ENCODE measurements around the gene DCLK1.

Gene DCLK1

DNA sequence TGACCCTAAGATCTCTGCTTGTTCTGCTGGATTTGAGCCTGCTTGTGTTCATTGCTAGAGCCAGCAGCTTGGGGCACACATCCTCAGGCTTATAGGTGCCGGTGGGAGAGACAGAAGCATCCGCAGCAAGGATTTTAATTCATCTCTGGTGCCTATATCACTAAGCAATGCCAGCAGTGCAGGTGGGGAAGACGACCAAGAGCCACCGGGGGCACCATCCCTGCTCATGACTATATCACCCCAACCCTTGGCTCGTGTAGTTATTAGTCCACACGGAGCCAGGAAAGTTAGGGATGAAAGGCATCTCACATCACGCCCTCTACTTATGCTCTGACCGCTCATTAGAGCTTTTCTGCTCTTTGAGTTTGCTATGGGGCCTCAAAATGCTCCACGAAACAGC is 298.2 kb downstream of the DCLK1 start:
- no peak for DNase-seq (ENCODE audit: low read depth in 2 of 2)

DNA sequence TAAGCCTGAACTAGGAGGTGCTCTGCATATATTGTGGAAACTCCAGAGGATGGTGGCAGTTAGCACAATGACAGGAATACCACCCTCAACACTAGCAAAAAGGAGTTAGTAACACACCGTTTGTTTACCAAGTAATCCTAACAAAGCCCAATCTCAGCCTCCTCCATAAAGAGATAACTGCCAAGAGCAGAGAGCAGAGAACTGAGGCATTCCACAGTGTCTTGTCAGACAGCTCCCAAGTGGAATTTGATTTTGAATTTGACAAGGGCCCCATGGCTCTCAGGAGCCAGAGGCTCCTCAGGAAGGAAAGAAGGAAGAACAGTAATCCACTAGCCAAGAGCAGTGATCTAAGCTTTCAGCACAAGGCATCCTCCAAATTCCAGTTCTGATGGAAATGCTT is 298.6 kb downstream of the DCLK1 start:
- DNase-seq (ENCODE audit: low read depth in 2 of 2) = no peak

DNA sequence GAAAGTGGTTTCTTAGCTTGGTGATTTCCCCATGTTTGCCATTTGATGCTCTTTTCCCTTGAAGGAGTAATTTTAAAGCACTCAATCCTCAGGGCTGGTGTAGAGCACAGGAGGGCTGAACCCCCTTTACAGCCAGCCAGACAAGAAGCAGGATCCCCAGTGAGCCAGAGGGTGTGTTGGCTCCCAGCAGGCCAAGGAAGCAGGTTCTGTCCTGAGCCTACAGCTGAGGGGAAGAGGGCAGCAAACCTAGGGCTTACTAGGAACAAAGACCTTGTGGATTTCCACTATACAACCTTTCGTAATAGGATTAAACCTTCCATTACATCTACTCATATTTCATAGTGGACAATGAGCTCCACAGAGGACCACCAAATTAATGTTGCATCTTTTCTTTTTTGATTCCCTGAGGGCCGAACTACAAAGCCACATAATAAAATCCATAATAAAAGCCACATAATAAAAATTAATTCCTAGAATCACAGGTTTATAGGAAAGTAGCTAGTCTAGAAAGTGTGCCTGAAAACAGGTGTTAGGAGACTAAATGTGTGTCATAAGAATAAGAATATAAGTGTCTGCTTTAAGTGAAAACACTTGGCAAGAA is 300.2 kb downstream of the DCLK1 start:
- no peak for DNase-seq (ENCODE audit: low read depth in 2 of 2)

DNA sequence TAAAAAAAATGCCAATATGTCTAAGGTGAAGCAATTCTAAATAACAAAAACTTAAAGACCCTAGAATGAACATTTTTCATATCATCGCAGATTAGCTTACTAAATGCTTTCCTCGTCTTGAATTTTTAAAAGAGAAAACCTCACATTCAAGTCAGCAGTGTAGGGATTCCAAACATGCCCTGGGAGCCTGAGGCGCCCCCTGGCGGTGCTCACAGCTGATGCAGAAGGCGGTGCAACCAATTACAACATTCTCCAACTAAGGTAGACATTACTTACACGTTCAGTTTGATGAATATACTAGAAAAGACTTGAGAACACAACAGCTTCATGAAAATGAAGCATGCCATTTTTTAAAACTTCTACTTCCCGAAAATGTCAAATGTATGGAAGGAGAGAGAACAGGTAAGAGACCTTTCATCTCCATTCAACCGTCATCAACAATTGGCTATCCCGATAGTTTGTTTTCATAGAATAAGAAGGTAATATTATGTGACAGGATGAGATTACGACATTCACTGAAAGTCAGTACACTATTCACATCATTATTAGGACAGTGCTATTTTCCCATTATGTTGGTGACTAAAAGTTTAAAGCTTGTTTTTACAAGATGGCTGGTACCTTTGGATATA is 304.4 kb downstream of the DCLK1 start:
- DNase-seq (ENCODE audit: low read depth in 2 of 2) = no peak

DNA sequence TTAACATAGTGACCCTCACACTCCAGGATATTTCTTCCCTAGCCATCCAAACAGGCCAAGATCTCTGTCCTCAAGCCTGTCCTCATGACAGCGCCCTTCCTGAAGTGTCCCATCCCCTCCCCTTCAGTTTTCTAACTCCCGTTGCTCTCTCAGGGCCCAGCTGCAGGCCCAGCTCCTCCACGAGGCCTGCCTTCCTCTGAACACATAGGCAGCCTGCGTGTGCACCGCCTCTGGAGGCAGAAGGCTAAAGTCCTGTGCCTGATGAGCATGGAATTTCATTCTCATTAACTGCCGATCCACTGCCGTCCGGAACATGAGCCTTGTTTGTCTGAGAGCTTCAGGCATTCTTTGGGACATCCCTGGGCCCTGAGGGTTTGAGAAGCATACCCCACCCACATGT is 306.4 kb downstream of the DCLK1 start:
- DNase-seq (ENCODE audit: low read depth in 2 of 2) = no peak

DNA sequence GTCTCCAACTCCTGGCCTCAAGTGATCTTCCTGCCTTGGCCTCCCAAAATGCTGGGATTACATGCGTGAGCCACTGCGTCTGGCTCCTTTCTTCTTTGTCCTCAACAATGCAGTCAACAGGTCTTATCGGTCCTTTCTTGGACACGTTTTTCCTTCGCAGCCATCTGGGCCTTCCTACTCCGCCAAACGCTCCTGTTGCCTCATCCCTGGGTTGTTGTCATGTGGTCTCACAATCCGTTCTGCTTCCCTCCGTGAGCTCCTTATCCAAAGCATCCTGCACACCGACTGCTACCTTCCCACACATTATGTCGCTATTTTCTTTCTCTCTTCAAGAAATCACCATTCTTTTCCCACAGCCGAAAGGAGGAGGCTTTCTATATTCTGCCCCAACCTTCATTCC is 306.8 kb downstream of the DCLK1 start:
- DNase-seq (ENCODE audit: low read depth in 2 of 2) = no peak

DNA sequence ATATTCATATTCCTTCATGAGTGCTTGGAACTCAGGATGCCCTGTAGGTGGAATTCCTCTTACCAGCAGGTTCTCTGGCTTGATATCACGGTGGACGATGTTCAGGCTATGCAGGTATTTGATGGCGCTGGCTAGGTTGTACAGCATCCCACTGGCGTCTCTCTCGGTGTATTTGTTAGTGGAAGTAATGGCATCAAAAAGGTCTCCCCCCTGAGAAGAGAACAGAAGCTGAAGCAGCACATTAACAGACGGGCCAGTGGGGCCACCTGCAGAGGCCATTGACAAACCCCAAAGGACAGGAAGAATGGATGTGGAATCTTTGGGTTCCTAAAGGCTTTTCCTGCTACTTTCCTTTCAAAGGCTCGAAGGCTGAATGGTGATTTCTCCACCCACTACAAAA is 308.5 kb downstream of the DCLK1 start:
- no peak for DNase-seq (ENCODE audit: low read depth in 2 of 2)

DNA sequence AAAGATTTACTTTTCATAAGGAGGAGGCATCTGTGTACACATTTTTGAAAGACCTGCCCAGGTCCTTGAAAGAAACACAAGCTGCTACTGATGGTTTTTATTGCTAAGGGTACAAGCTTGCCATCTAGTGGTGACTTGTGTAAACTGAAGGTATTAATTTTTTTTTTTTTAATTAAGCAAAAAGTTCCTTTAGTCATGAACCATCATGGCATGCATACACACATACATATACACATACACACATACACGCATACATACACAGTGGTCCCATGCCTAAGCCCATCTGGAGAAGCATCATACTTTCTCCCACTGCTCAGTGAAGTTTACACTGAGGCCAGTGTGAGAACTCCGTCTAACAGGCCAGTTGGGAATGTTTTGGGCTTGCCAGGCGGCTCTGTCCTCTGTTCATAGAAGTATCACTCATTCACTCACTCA is 312.5 kb downstream of the DCLK1 start:
- no peak for DNase-seq (ENCODE audit: low read depth in 2 of 2)

DNA sequence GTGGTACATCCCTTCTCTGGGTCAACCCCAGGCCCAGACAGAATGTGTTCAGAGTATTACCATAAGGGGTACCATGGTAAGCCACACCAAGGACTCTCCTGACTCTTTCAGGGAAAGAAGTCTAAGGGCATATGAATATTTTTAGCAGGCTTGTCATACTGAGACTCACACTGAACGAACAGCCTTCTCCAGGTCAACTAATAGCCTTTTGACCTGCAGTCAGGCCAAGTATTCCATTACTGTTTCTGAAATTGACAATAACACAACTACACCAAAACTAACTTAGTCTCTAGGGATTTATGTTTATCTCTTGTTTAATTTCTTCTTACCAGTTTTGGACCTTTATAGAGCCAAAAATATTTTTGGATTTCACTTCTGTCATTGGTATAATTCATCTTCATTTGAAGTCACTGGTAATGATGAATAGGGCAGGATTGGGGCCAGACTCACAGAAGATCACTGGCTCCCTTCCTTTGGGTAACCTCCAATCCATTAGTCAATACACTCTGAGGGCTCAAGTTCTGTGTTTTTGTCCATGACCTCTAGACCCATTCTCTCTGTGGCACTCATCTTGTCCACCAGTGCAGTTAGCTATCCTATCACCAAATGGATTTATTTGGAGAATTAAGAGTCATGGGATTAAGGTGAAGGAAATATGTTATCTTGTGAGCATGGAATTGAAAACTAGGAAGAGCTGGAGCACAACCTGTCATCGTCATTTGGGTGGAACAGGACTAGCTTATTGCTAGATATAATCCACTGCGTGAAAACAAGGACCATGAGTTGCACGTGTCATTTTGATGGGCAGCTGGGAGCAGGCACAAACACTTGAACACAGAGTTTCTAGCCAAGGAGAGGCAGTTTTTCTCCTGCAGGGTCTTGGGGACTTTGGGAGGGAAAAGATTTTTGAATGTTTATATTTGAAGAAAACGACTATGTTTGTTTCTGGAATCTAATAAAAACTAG is 313.3 kb downstream of the DCLK1 start:
- no peak for DNase-seq (ENCODE audit: low read depth in 2 of 2)

DNA sequence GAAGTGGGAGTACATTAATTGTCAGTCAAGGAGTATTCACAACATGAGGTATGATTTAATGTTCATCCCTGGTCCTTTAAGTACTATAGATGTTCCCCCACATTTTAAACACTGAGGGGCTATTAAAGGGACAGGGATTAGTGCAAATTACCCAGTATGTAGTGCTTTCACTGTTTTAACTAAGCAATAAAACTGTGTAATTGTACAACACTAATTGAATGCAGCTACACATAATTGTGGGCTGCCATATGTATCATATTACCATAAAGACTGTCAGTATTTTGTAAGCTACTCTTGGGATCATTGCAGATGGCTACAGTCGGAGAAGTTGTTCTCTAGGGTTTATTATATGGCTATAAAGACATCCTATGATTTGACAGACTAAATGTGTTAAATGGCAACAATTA is 316.6 kb downstream of the DCLK1 start:
- DNase-seq (ENCODE audit: low read depth in 2 of 2) = no peak

DNA sequence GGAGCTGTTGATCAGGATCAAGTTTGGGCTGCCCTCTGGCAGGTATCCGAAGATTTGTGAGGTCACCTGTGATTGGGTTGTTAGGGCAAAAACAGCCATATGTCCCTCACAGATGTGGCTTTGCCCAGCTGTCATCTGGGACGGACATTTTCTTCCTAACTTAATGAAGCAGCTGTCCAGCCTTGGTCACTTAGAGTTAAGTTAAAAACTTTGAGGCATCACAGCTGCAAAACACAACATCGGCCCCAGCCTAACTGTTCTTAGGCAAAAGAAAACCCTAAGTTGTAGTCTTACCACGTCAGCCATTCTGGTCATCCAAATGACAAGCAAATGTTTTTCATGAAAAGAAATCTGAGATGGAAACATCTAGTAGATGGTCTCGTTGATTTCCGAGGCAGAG is 318.4 kb downstream of the DCLK1 start:
- DNase-seq (ENCODE audit: low read depth in 2 of 2) = no peak

DNA sequence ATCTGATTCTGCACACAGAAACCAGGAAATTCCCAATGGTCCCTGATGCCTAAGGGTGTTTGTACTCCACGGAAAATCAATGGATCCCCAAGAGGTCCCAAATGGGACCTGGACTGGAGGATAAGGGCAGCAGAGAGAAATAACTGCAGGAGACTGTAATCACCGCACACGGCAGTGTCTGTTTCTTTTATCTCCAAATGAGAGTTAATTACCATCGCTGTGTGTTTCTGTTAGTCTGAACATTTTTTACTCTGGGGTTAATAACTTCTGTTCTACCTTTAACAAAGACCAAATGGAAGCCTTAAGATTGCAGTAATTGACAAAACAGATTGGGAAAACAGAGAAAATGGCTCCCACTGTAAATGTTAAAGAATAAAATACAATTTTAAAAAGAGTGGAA is 320.9 kb downstream of the DCLK1 start:
- no peak for DNase-seq (ENCODE audit: low read depth in 2 of 2)

DNA sequence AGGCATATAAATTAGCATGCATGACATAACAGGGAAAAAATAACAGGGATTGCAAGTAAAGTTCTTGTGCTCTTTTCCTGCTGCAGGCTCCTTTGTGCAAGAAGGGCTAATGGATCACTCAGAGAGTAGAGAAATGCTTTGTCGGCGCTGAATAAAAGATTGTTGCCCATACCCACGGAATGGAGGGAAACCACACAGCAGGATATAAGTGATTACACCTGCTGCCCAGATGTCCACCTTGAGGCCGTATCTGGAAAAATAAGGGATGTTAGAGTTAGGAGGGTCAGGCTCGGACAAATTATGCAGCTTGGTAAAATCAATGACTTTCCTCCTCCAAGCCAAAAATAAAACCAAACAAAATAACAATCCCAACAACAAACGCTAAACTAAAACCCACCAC is 322.3 kb downstream of the DCLK1 start:
- DNase-seq (ENCODE audit: low read depth in 2 of 2) = no peak

DNA sequence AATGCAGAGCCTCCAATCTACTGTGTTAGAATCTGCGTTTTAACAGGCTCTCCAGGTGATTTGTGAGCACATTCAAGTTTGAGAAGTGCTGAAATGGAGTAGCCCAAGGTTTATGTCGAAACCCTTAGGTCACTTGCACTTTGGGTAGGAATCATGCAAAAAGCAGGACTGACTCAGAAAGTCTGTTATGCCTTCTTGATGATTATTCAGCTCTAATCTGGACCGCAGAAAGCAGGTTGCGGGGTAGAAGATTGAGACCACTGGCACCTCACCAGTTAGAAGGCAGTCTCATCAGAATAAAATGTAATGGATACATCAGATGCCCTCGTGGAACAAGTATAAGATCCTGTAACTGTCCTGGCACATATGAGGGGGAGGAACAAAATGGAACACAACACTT is 326.3 kb downstream of the DCLK1 start:
- no peak for DNase-seq (ENCODE audit: low read depth in 2 of 2)

DNA sequence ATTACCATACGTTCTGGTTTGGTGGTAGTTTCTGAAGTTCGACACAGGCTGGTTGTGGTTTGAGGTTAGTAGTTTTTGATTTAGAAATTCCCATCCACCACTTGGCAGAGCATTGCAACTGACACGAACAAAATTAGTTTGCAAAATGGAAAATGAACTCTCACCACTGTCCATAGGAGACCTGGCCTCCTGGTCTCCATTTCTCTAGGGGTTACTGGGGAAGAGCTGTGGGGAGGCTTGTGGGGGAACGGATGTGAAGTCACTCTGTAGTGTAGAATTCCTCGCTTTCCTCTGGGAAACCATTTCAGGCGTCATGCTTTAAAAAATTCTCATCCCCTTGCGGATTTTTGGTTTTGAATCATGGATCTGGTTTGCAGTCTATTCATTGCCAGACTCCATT is 333.2 kb downstream of the DCLK1 start:
- no peak for DNase-seq (ENCODE audit: low read depth in 2 of 2)

DNA sequence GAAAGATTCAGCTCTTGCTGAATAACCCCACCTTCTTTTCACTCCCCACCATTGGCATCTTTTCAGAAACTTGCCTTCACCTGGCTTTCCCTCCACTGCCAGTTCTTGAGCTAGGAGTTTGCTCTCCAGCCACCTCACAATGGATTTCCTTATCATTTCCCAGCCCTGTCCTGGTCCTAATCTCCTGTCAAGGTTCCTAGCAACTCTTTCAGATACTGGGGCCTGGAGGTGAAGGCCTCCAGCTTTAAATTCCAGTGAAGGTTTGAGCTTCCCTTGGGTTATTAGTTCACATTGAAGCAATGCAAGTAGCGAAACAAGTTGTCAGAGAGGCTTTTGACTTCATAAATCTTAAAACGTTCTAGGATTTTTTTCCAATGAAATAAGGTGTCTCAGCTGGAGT is 333.9 kb downstream of the DCLK1 start:
- DNase-seq (ENCODE audit: low read depth in 2 of 2) = no peak

DNA sequence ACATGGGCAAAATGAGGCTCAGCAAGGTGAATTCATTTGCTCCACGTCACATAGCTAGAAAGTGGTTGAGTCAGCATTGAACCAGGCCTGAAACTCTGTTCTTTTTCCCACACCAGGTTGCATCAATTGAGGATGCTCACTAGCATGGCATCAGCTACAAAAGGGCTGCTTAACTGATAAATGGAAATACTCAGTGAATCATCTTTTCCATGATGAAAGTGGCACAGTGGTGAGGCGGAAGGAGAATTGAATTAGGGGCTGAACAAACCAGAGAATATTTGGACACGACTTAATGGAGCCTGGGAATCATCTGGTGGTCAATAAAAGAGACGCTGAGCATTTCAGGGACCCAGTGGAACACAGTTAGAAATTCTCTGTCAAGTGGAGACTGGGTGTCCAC is 334.6 kb downstream of the DCLK1 start:
- no peak for DNase-seq (ENCODE audit: low read depth in 2 of 2)

DNA sequence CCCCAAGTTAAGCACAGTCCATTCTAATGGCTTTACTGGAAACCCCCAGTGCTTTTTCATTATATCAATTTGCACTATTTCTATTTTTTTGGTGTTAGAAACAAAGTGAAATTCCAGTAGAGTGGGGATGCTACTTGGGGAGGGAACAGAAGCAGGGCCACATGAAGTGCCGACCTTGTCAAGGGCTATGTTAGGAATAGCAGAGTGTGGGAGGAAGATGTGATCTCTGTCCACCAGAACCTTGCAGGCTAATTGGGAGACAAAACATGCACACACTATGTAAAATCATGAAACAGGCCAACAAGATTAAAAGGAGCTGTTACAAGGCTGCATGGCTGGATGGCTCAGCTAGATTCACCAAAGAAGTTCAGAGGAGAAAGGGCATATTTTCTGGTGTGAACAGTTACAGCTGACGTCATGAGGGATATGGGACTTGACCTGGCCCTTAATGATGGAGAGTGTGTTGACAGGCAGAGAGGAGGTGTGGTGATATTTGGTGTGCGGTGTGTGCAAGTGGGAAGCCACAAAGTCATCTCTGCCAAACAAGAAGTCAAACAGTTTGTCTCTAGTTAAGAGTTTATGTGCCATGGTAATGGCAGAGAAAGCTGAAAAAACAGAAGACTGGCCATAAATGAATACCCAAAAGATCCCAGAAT is 336.3 kb downstream of the DCLK1 start:
- DNase-seq (ENCODE audit: low read depth in 2 of 2) = no peak

DNA sequence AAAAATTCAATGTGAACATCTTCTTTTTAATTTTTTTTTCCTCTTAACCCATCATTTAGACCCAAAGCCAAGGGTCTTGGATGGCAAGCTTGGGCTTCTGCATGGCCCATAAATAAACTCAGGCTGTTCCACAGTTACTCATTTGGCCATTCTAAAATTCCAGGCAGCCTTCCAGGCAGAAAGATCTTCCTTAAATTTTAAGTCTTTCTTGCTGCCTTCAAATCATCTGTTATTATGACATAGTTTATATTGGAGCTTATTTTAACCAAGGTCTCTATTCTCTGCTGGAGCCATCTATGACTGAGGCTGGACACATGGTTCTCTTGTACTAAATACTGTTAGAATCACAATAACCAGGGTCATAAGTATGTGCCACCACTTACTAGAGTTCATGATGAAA is 337.4 kb downstream of the DCLK1 start:
- DNase-seq (ENCODE audit: low read depth in 2 of 2) = no peak

DNA sequence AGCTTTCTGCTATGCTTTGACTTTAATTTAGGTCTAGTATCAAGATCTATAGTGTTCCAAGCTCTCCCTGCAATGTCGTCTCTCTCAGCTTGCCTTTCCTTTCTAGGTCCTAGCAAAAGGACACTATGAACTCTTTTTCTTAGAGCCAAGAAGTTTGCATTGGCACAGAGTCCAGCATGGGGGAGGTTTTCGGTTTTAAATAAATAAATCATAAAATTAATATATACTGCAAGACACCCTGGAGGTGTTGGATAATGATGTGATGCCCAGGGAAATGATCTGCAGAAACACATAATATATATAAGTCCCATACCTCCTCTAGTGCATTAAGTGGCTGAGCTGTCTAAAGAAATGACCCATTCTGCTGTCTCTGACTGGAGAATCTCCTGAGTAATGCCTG is 338.3 kb downstream of the DCLK1 start:
- DNase-seq (ENCODE audit: low read depth in 2 of 2) = no peak

DNA sequence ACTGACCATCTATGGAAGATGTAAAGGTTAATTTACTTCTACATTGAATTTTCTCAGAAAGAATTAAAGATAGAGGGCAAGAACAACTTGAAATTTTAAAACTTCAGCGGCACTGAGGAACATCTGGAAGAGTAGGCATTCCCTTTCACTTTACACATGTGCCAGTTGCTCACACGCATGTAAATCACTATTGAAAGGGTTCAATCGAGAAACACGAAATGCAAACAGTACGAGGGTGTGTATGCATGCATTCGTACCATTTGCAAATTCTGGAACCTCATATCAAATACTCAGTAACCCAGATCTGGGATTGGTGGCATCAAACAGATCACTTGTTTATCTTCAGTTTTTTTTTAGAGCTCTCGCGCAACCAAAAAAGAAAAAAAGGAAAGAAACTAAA is 339.2 kb downstream of the DCLK1 start:
- no peak for DNase-seq (ENCODE audit: low read depth in 2 of 2)

DNA sequence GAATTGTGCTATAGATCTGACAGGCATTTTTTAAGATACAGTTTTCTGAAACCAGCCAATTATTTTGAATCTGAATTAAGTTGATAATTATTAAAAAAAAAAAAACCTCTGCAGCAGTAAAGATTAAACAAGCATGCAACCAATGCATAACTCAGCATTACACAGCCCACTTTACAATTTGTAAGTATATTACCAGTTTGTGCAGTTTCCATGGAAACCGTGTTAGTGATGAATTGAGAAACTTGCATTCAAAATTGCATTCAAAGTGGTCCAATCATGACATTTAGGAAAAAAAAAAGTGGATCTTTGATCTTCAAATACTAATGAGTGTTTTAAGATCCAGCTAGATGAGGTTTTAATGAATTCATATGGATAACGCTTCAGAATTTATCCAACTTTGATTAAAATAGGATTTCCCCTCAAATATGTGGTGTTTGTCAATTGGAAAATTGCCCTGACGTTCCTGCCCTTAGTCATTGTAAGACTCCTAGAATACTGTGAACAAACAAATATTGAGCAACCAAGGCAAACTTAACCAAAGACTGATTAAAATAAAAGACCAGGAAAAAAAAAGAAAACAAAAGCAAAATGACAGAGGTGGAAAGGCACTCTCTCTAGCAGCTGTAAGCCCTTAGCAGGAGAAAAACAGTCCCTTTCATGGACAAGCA is 339.9 kb downstream of the DCLK1 start:
- DNase-seq (ENCODE audit: low read depth in 2 of 2) = no peak
